HEK293 (cell line): ENCODE results near the gene GRID2.

Source experiments
- BCL11B ChIP-seq: fragments of 450-650 bp; formaldehyde crosslinking; IDR thresholded peaks from 2 replicates; pipeline ENCODE4 v1.5.1; 2016; ENCODE audit warnings: low read depth, missing biosample characterization, missing genetic modification characterization
- ZFP3 ChIP-seq: fragments of 450-650 bp; formaldehyde crosslinking; IDR thresholded peaks from 2 replicates; pipeline ENCODE4 v1.5.1; 2016; ENCODE audit warnings: low read depth, missing biosample characterization, missing genetic modification characterization
- ZNF114 ChIP-seq: fragments of 450-650 bp; formaldehyde crosslinking; IDR thresholded peaks from 2 replicates; pipeline ENCODE4 v1.5.0; 2017; ENCODE audit warnings: missing biosample characterization, missing genetic modification characterization
- ZNF629 ChIP-seq: fragments of 450-650 bp; formaldehyde crosslinking; IDR thresholded peaks from 2 replicates; pipeline ENCODE4 v1.5.1; 2017; ENCODE audit warnings: missing biosample characterization, missing genetic modification characterization
- TF ChIP-seq, protein P1 (sequence below): fragments of 450-650 bp; formaldehyde crosslinking; IDR thresholded peaks from 2 replicates; pipeline ENCODE4 v1.5.1; 2016; ENCODE audit warnings: missing biosample characterization, missing genetic modification characterization
- TF ChIP-seq, protein P2 (sequence below): fragments of 450-650 bp; formaldehyde crosslinking; IDR thresholded peaks from 2 replicates; pipeline ENCODE4 v1.5.1; 2016; ENCODE audit warnings: missing biosample characterization, missing genetic modification characterization
- TF ChIP-seq, protein P3 (sequence below): fragments of 450-650 bp; formaldehyde crosslinking; IDR thresholded peaks from 2 replicates; pipeline ENCODE4 v1.5.1; 2016; ENCODE audit warnings: missing biosample characterization, missing genetic modification characterization, low read depth

DNA sequence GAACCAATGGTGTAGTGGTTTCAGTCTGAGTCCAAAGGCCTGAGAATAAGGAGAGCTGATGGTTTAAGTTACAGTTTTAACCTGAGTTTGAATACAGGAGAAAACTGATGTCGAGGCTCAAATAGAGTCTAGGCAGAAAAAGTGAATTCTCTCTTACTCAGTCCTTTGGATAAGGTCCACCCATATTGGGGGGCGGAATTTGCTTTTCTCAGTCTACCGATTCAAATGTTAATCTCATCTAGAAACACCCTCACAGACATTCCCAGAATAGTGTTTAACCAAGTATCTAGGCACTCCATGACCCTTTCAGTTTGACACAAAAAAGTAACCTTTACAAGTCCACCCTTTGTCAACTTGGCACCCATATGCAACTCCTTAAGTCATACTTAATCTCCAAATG lies 216.0 kb downstream of the GRID2 start:
- TF ChIP-seq, protein P1, sequence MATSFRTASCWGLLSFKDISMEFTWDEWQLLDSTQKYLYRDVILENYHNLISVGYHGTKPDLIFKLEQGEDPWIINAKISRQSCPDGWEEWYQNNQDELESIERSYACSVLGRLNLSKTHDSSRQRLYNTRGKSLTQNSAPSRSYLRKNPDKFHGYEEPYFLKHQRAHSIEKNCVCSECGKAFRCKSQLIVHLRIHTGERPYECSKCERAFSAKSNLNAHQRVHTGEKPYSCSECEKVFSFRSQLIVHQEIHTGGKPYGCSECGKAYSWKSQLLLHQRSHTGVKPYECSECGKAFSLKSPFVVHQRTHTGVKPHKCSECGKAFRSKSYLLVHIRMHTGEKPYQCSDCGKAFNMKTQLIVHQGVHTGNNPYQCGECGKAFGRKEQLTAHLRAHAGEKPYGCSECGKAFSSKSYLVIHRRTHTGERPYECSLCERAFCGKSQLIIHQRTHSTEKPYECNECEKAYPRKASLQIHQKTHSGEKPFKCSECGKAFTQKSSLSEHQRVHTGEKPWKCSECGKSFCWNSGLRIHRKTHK (tag by site-specific recombination) = no peak
- TF ChIP-seq ZNF629 (tag by site-specific recombination) (no peak), ZNF114 (no peak), ZFP3 (no peak), BCL11B (tag by site-specific recombination) (no peak)
- TF ChIP-seq, protein P2, sequence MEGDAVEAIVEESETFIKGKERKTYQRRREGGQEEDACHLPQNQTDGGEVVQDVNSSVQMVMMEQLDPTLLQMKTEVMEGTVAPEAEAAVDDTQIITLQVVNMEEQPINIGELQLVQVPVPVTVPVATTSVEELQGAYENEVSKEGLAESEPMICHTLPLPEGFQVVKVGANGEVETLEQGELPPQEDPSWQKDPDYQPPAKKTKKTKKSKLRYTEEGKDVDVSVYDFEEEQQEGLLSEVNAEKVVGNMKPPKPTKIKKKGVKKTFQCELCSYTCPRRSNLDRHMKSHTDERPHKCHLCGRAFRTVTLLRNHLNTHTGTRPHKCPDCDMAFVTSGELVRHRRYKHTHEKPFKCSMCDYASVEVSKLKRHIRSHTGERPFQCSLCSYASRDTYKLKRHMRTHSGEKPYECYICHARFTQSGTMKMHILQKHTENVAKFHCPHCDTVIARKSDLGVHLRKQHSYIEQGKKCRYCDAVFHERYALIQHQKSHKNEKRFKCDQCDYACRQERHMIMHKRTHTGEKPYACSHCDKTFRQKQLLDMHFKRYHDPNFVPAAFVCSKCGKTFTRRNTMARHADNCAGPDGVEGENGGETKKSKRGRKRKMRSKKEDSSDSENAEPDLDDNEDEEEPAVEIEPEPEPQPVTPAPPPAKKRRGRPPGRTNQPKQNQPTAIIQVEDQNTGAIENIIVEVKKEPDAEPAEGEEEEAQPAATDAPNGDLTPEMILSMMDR (tag by site-specific recombination) = no peak
- TF ChIP-seq, protein P3, sequence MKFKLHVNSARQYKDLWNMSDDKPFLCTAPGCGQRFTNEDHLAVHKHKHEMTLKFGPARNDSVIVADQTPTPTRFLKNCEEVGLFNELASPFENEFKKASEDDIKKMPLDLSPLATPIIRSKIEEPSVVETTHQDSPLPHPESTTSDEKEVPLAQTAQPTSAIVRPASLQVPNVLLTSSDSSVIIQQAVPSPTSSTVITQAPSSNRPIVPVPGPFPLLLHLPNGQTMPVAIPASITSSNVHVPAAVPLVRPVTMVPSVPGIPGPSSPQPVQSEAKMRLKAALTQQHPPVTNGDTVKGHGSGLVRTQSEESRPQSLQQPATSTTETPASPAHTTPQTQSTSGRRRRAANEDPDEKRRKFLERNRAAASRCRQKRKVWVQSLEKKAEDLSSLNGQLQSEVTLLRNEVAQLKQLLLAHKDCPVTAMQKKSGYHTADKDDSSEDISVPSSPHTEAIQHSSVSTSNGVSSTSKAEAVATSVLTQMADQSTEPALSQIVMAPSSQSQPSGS = no peak
